GM21576 (cell line): ENCODE data around the gene WNT7B.

ENCODE experiments used
- ATAC-seq: cut with Tn5 transposase; IDR thresholded peaks from one replicate; pipeline ENCODE4 v1.9.1; 2021; ENCODE audit warnings: mild to moderate bottlenecking, moderate library complexity; ENCODE audit not compliant: unreplicated experiment

WNT7B gene

GRCh38 chr22:45974498-45974897 is 2.5 kb downstream of the WNT7B start:
- no peak for ATAC-seq

GRCh38 chr22:45972889-45973253 is 4.1 kb downstream of the WNT7B start:
- no peak for ATAC-seq

DNA sequence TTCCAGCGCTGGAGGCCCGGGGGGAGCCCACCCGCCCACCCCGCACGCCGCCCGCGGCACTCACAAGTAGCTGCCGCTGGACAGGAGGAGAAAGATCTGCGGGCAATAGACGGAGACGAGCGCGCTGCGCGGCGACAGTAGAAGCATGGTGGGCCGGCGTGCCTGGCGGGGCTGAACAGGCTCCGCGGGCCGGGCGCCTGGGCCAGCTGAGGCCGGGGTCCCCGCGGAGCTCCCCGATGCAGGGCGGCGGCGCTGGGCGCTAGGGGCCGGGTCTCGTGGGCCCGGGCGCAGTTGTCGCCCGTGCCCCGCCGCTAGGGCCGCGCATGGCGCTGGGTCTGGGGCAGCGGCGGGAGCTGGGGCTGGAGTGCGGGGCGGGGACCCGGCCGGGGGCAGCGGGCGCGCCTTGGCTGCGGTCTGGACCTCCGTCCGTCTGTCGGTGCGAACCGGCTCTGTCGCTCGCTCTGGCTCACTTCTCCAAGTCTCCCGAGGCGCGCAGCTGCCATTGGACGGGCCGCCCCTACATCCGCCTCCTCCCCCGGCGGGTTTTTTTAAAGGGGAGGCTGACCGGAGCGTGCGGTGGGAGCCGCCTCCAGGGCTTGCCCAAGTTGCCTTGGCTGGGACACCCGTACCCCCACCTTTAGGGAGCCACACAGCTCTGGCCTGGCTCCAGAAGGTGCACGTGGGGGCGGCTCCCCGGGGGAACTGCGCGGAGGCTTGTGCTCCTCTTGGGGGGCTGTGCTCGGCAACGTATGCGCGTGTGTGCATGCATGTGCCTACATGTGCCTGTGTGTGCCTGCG is 4.7 kb downstream of the WNT7B start:
- ATAC-seq = no peak

DNA sequence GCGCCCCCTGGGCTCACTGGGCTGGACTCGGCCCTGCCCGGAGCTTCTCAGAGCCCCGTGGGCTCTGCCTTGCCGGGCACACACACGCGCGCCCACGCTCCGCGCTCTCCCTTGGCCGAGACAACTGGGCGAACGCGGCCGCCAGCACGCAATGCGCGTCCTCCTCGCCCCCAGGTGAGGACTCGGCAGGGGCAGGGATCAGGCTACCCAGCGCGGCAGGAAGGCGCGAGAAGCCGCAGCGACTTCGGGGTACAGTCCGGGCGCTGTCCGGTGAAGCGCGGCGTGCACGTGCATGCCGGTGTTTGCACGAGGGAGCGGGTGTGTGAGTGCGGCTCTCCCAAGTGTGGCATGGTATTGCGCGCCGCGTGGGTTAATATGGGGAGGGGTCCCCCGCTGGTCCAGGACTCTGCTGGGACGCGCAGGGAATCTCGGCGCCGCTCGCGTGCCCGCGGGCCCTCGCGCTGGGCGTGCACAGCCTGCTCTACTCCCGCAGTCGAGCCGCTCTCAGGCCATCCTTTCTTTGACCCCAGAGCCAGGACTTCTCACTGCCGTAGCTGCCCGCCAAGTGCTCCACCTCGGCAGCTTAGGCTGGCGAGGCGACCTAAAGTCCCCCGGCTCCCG is 5.4 kb downstream of the WNT7B start:
- ATAC-seq = no peak

GRCh38 chr22:45970705-45971407 is 6.1 kb downstream of the WNT7B start:
- ATAC-seq = no peak

DNA sequence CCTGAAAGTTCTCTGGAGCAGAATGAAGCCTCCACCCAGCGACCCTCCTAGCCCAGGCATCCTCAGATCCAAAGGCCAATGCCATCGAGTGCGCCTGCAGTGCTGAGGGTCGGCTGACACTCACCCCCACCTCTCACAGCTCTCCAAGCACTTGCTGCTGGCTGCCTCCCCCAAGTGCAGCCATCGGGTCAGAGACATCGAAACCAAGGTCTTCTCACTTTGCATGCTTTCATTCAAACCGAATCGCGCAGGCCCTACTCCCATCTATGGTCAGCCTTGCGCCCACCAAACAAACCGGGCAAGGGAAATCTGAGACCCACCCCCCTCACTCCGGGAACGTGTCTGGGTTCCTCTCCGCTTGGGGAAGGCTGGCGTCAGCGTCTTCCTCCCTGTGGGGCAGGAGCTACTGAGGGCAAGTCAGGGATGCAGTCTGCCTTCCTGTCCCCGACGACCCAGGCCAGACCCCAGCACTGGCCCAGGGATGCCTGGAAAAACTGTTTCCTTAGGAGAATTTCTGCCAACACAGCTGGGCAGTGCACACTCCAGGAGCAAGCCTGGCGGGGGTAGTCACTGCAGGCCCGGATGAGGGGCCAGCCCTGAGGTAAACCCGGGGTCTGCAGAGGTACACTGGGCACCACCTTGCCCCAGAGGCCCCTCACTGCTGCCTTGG is 7.0 kb downstream of the WNT7B start:
- ATAC-seq = no peak

DNA sequence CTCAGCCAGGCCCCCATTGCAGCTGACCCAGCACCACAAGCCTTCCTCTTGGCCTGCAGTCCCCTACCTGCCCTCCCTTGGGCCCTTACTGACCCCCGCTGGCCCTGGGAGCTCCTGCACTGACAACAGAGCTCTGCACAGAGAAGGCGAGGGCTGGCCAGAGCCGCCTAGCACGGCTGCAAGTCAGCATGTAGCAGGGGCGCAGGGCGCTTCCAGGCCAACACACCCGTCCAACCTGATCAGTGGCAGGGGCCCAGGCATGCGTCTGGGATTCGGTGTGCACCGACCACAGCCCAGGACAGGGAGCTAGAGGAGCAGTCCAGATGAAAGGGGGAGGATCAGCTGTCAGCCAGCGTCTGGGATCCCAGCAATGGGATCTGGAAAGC is 7.6 kb downstream of the WNT7B start:
- no peak for ATAC-seq

- no peak for ATAC-seq
Observed at GRCh38 chr22:45968751-45969413, 8.1 kb downstream of the WNT7B start.

DNA sequence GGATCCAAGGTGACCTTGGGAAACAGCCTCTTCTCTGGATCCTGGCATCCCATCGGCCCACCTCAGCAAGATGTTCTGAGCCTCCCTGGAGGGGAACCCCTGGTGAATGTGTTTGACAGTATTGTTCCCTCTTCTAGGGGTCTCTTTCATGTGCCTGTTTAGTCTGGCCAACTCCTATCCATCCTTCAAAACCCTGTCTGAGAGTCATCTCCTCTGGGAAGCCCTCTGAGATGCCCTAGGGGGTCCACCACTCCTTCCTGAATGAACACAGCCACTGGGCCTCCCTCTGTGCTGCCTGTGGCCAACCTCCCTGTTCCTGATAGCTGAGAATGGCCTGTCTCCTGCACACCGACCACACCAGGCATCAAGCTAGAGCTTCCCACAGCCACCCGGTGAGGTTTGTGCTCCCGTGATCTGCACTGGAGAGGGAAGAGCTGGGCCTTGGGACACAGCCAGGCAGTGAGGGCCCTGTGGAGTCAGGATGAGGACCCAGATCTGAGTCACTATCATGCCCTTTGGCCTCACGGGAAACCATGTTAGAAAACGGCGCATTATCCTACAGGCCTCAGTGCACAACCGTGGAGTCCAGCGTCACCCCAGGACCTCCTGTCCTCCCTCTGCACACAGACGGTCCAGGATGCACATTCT is 8.8 kb downstream of the WNT7B start:
- ATAC-seq = no peak

DNA sequence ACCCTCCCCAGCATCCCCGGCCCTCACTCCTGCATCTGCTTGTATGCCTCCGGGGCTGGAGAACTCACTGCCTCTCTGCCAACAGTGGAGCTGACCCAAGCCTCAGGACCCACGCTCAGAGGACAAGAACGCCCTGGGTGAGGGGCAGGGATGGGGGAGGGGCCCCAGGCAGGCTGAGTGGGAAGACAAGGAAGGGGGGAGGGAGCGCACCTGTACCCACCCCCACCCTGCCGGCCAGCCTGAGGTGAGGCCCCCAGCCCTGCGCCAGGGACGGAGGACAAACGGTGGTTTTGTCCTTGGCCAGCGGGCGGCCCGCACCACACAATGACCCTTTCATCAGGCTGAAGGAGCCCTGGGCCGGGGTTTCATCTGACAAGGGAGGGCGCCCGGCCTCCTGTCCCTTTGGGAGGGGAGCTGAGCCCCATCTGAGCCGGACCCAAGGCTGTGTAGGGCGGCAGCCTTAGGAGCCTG is 10.0 kb downstream of the WNT7B start:
- no peak for ATAC-seq

GRCh38 chr22:45966320-45966894 is 10.6 kb downstream of the WNT7B start:
- no peak for ATAC-seq

GRCh38 chr22:45965563-45965962 is 11.4 kb downstream of the WNT7B start:
- ATAC-seq = no peak

DNA sequence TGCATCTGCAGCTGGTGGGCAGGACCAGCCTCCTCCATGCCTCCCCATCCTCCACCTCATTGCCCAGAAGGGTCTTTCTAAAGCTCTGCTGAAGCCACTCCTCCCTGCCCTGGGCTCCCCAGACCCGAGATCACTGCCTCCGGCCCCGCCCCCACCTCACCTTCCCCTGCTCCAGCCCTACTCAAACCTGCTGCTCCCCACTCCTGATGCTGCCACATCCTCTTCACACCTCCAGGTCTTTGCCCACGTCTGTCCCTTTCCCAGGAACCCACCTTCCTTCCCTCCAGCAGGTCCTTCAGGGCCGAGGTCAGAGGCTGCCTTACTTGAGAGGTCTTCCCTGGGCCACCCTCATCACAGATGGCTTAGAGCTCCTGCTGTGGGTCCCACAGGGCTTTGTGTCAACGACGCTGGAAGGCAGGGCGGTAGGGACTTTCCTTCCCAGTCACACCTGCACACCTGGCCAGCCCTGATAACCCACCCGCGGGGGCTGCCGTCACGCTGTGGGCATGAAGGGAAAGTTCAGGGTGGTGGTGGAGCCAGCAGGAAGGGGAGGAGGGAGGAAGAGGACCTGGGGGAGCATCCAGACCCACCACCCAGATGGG is 11.9 kb downstream of the WNT7B start:
- no peak for ATAC-seq

DNA sequence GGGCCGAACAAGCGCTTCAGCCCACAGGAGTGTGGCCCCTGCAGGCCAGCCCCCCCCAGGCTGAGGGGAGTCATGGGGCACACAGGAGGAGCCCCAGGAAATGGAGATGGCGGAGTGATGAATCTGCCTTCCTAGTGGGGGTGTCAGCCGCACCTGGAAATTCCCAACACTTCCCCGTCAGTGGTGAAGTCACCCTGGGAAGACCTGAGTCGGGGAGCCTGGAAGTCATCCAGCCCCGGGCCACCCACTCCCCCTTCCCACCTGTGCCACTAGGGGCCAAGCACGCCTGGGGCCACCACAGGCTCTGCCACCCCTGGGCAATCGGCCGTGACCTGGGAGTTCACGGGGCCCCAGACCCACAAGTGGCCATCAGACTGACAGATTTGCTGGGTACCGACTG is 12.6 kb downstream of the WNT7B start:
- no peak for ATAC-seq

DNA sequence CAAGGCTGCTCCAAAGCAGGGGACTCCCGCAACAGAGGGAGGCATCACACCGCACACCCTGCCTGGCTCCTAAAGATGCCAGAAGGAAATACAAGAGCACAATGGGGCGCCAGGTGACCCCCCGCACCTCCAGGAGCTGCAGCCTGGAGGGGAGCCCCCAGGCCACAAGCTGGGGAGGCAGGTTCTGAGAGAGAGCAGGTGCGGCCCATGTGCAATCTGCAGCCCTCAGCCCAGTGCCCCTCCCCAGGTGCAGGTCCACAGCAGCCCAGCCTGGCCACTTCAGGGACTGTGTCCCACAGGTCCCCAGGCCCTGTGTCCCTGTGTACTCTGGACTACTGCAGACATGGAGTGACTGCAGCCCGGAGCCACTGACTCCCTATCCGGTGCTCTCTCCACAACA is 13.1 kb downstream of the WNT7B start:
- ATAC-seq = no peak

- no peak for ATAC-seq
Observed at GRCh38 chr22:45962756-45963324, 14.1 kb downstream of the WNT7B start.

DNA sequence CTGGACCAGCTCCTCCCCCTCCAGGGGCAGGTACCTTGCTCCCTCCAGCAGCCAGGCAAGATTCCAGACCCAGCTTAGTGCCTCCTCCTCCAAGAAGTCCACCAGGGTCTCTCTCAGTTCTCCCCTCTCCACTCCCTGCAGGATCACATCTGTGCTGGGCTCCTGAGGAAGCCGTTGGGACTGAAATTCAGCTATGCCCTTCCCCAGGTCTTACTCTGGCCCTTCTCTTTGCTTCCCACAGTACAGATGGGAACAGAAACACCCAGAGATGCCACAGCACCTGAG is 14.6 kb downstream of the WNT7B start:
- no peak for ATAC-seq

DNA sequence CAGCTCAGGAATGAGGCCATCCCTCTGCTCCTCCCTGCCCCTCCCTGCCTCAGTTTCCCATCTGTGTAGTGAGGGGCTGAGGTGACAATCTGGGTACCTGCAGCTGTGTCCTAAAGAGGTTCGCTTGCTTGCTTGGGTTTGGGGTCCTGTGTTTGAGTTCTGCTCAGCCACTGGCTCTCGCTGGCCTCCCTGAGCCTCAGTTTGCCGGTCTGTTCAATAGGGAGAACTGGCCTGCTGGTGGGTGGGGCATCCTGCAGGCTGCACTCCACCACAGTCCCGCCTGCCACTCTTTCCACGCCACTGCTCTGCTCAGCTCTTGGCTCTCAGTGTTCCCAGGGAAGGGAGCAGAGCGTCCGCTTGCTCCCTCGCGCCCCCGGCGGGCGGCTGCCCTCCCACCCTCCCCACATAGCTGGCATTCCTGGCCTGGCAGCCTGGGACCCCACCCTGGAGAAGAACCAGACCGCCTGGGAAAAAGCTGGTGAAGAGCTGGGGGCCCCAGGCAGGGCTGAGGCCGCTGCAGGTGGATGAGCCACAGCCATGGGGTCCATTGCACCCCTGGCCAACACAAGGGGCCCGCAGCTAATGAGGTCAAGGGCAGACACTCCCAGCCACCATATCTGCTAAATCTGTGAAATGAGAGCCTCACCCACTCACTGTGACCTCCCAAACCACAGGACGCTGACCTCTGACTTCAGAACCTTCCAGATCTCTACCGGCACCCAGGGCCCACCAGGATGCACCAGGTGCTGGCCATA is 15.1 kb downstream of the WNT7B start:
- no peak for ATAC-seq
